ENCODE data around the gene LRBA. TPM values are rescaled to one million over a fixed set of nuclear protein-coding genes. Genes with fewer than 3 reads are reported as not detected.

LRBA gene
- total and polyA plus RNA-seq, 9 donors, result 9.7 to 49.2 (median 30.4) TPM

GRCh38 chr4:151049430-151049884, 34.4 kb upstream of the LRBA start:
- Histone ChIP-seq H3K36me3 (no peaks in the 10 kb centered on the region), H3K27ac (no peak overlapping the region), H3K4me3 (no peak overlapping the region), H3K4me1 (ENCODE audit: insufficient read depth) (no peaks in the 10 kb centered on the region), H3K27me3 (no peaks in the 10 kb centered on the region), H3K9me3 (no peaks in the 10 kb centered on the region)
- no peak for TF ChIP-seq EP300 (IDR thresholded peaks at IDR 0.05)
- no peak for TF ChIP-seq CTCF (IDR thresholded peaks at IDR 0.05)
- no peak for TF ChIP-seq POLR2A (IDR thresholded peaks at IDR 0.05)
- DNase-seq, result no peak
- intact Hi-C loops (cut with DNase I), result no loop called here
- WGBS, 3 donors, result 90 to 96% (median 94%) methylated on average over 13 of the region's 13 CpGs

GRCh38 chr4:151048913-151049312, 33.8 kb upstream of the LRBA start:
- H3K4me3 ChIP-seq, result no peak overlapping the region
- H3K36me3 ChIP-seq, result no peaks in the 10 kb centered on the region
- no peaks in the 10 kb centered on the region for H3K9me3 ChIP-seq
- no peaks in the 10 kb centered on the region for H3K4me1 ChIP-seq (ENCODE audit: insufficient read depth)
- intact Hi-C loops (cut with DNase I), result no loop called here
- no peak for TF ChIP-seq CTCF (IDR thresholded peaks at IDR 0.05)
- no peak for TF ChIP-seq EP300 (IDR thresholded peaks at IDR 0.05)
- TF ChIP-seq POLR2A (IDR thresholded peaks at IDR 0.05), result no peak
- DNase-seq, result no peak
- no peak overlapping the region for H3K27ac ChIP-seq
- no peaks in the 10 kb centered on the region for H3K27me3 ChIP-seq
- 90 to 97% (median 92%) methylated on average over 11 of the region's 11 CpGs for WGBS, 3 donors

- WGBS, 3 donors, result 49 to 59% (median 55%) methylated on average over 4 of the region's 4 CpGs
- no peaks in the 10 kb centered on the region for H3K9me3 ChIP-seq
- intact Hi-C loops (cut with DNase I), result no loop called here
- no peaks in the 10 kb centered on the region for H3K27me3 ChIP-seq
- TF ChIP-seq CTCF (IDR thresholded peaks at IDR 0.05), result no peak
- TF ChIP-seq POLR2A (IDR thresholded peaks at IDR 0.05), result no peak
- no peak for TF ChIP-seq EP300 (IDR thresholded peaks at IDR 0.05)
- no peaks in the 10 kb centered on the region for H3K36me3 ChIP-seq
- no peak overlapping the region for H3K27ac ChIP-seq
- no peak for DNase-seq
- H3K4me1 ChIP-seq (ENCODE audit: insufficient read depth), result no peaks in the 10 kb centered on the region
- H3K4me3 ChIP-seq, result no peak overlapping the region
Observed at GRCh38 chr4:151046609-151047008, 31.5 kb upstream of the LRBA start.

- intact Hi-C loops (cut with DNase I), result no loop called here
- Histone ChIP-seq H3K9me3 (no peaks in the 10 kb centered on the region), H3K4me1 (ENCODE audit: insufficient read depth) (no peaks in the 10 kb centered on the region), H3K36me3 (no peaks in the 10 kb centered on the region), H3K27ac (no peak overlapping the region), H3K27me3 (no peaks in the 10 kb centered on the region), H3K4me3 (no peak overlapping the region)
- TF ChIP-seq EP300 (IDR thresholded peaks at IDR 0.05), result no peak
- no peak for TF ChIP-seq CTCF (IDR thresholded peaks at IDR 0.05)
- no peak for TF ChIP-seq POLR2A (IDR thresholded peaks at IDR 0.05)
- no peak for DNase-seq
- WGBS, 3 donors, result 26 to 35% (median 32%) methylated on average over 3 of the region's 3 CpGs
Observed at GRCh38 chr4:151045907-151046306, 30.8 kb upstream of the LRBA start.

All from ovary (tissue), 9 donors.